Tibial nerve (tissue), 4 donors: ENCODE results near the gene FNBP1. TPM values are rescaled to one million over a fixed set of nuclear protein-coding genes. Genes with fewer than 3 reads are reported as not detected.
A peak's percentile ranks its signal among the peaks of the same experiment; 100 is the strongest.

Source experiments
- DNase-seq, 2 donors: peaks; one replicate each; pipeline ENCODE4 v3.0.0-alpha.2; 2019; ENCODE audit warnings: low spot score in 2 of 2
- H3K27ac ChIP-seq, 4 donors: fragments of 200-600 bp; sonication (generic) in 3 of 4; one replicate each; pipeline ENCODE4 v1.5.1; 2017 to 2019; ENCODE audit warnings: mild to moderate bottlenecking in 1 of 4
- H3K27me3 ChIP-seq, 2 donors: fragments of 200-600 bp; sonication (generic) in 1 of 2; one replicate each; pipeline versions ENCODE4 v1.5.1 to v1.6.0; 2017 to 2019
- H3K36me3 ChIP-seq, 3 donors: fragments of 200-600 bp; sonication (generic); one replicate each; pipeline ENCODE4 v1.5.1; 2018 to 2019
- H3K4me1 ChIP-seq, 4 donors: fragments of 200-600 bp; sonication (generic) in 3 of 4; one replicate each; pipeline ENCODE4 v1.5.1; 2017 to 2019
- H3K4me3 ChIP-seq, 4 donors: fragments of 200-600 bp; sonication (generic) in 3 of 4; one replicate each; pipeline ENCODE4 v1.5.1; 2017 to 2019; ENCODE audit warnings: mild to moderate bottlenecking in 1 of 4, moderate library complexity in 1 of 4
- H3K9me3 ChIP-seq, 4 donors: fragments of 200-600 bp; sonication (generic) in 3 of 4; one replicate each; pipeline ENCODE4 v1.5.1; 2017 to 2019
- CTCF ChIP-seq, 5 experiments: fragments of 200-600 bp in 3 of 5; fragments of 450-650 bp in 2 of 5; sonication (generic) in 3 of 5; IDR thresholded peaks; one replicate each; pipeline ENCODE4 v1.5.1; 2016 to 2019; ENCODE audit warnings: antibody characterized with exemption in 5 of 5, mild to moderate bottlenecking in 3 of 5, moderate library complexity in 2 of 5
- EP300 ChIP-seq, 2 donors: sonication (generic); formaldehyde crosslinking; IDR thresholded peaks; one replicate each; pipeline ENCODE4 v1.6.1; 2017; ENCODE audit warnings: antibody characterized with exemption in 2 of 2, mild to moderate bottlenecking in 1 of 2
- POLR2A ChIP-seq, 2 donors: fragments of 450-650 bp; IDR thresholded peaks; one replicate each; pipeline ENCODE4 v1.6.1; 2017; ENCODE audit warnings: antibody characterized with exemption in 2 of 2, mild to moderate bottlenecking in 2 of 2, moderate library complexity in 2 of 2
- WGBS, 2 donors: methylation state at CpG; one replicate each; pipeline ENCODE4 v1.1.5; 2018; 5-methylcytosine and 5-hydroxymethylcytosine counted together
- total RNA-seq, 4 donors: library from RNA; depleted of rRNA; stranded (reverse); fragments of >200 nt; gene quantifications; one replicate each; pipeline ENCODE4 v1.1.0, GENCODE V29; 2016

Gene FNBP1
- total RNA-seq, 4 donors from 2014 or later: 77.0 to 114 (median 86.4) TPM

GRCh38 chr9:129868023-129868871 is 174.7 kb downstream of the FNBP1 start:
- TF ChIP-seq POLR2A (IDR thresholded peaks at IDR 0.05) (no peak), CTCF (IDR thresholded peaks at IDR 0.05) (no peak), EP300 (IDR thresholded peaks at IDR 0.05) (no peak)

GRCh38 chr9:129867136-129868022 is 175.6 kb downstream of the FNBP1 start:
- TF ChIP-seq EP300 (IDR thresholded peaks at IDR 0.05): no peak
- TF ChIP-seq POLR2A (IDR thresholded peaks at IDR 0.05): no peak
- no peak for TF ChIP-seq CTCF (IDR thresholded peaks at IDR 0.05)
- H3K4me1 ChIP-seq: no peaks in the 10 kb centered on the region
- H3K27me3 ChIP-seq: no peaks in the 10 kb centered on the region
- H3K36me3 ChIP-seq: peaks cover 0 to 84% (median 5%) of the 10 kb centered on the region in 3 donors
- H3K4me3 ChIP-seq: no peak overlapping the region
- 71 to 83% methylated on average over 15 to 17 of the region's 17 CpGs for WGBS, 2 donors
- no peak for DNase-seq
- peak overlapping the region in 1 of 4 donors; percentile 19 for H3K27ac ChIP-seq
- H3K9me3 ChIP-seq: no peaks in the 10 kb centered on the region

More at GRCh38 chr9:129868023-129868871, 174.7 kb downstream of the FNBP1 start:
- Histone ChIP-seq H3K27me3 (no peaks in the 10 kb centered on the region), H3K36me3 (peaks cover 0 to 78% (median 2%) of the 10 kb centered on the region in 3 donors), H3K9me3 (no peaks in the 10 kb centered on the region), H3K27ac (peak overlapping the region in 1 of 4 donors; percentile 12), H3K4me1 (no peaks in the 10 kb centered on the region), H3K4me3 (no peak overlapping the region)
- WGBS, 2 donors: 83 to 86% methylated on average over 43 to 46 of the region's 48 CpGs
- no peak for DNase-seq

GRCh38 chr9:129866394-129867135 is 176.4 kb downstream of the FNBP1 start:
- TF ChIP-seq POLR2A (IDR thresholded peaks at IDR 0.05): no peak
- no peak for TF ChIP-seq CTCF (IDR thresholded peaks at IDR 0.05)
- TF ChIP-seq EP300 (IDR thresholded peaks at IDR 0.05): no peak
- Histone ChIP-seq H3K27me3 (no peaks in the 10 kb centered on the region), H3K4me3 (no peak overlapping the region), H3K27ac (peak overlapping the region in 1 of 4 donors; percentile 19), H3K4me1 (no peaks in the 10 kb centered on the region), H3K9me3 (no peaks in the 10 kb centered on the region), H3K36me3 (peaks cover 0 to 89% (median 8%) of the 10 kb centered on the region in 3 donors)
- no peak for DNase-seq
- WGBS, 2 donors: 71 to 72% methylated on average over 16 to 17 of the region's 17 CpGs

- Histone ChIP-seq H3K36me3 (peaks cover 3 to 94% (median 16%) of the 10 kb centered on the region in 3 donors), H3K4me1 (no peaks in the 10 kb centered on the region), H3K9me3 (no peaks in the 10 kb centered on the region), H3K27ac (peak overlapping the region in 1 of 4 donors; percentile 34), H3K4me3 (no peak overlapping the region), H3K27me3 (no peaks in the 10 kb centered on the region)
- no peak for DNase-seq
- WGBS, 2 donors: 76 to 81% methylated on average over 13 of the region's 14 CpGs
- TF ChIP-seq EP300 (IDR thresholded peaks at IDR 0.05) (no peak), CTCF (IDR thresholded peaks at IDR 0.05) (no peak), POLR2A (IDR thresholded peaks at IDR 0.05) (no peak)
Measured at GRCh38 chr9:129865668-129866320, 177.2 kb downstream of the FNBP1 start.
